Fibroblast of skin of left biceps (primary cell): ENCODE data around the gene DTNA.
"Not testable (repeated sequence)": the region's sequence is repeated elsewhere in the genome, so short reads cannot be mapped to it uniquely, and the experiment has no call there.

ENCODE experiments used
- DNase-seq, 2 experiments: peaks; one replicate each; pipeline ENCODE4 v3.0.0-alpha.2; 2013; ENCODE audit warnings: low read depth in 2 of 2

The DTNA gene

DNA sequence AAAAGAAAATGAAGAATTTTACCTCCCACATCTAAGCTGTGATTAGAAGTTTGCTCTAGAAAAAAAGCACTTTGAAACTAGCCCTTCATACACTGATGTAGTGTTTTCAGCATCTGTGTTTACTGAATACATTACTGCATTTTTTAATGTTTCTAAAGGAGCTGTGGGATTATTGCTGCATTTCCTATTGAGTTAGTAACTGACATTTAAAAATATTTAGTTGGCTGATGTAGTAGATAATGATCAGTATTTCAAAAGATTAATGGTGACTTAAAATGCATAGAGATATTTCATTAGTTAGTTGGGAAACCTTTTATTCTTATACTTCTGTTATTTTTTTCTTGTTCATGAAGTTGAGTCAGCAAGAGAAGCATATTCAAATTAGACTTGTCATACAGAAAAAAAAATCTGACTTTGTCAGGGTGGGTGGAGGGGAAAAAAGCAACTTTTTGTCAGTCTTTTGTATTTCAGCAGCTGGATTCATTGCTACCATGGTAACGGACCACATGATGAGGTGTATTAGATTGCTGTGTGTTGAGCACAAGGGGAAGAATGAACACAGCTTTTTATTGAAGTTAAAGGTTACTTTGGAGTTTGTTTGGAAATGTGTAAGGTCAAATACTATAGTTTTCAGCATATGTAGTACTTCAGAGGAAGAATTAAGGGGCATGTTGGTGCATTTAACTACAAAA lies at the start of gene DTNA:
DTNA (plus strand) TSS at position 549 of the 692 bp plus-strand sequence. CDS start 45,679 bp downstream, outside the sequence.
- DNase-seq = peak; percentile 93 to 95

DNA sequence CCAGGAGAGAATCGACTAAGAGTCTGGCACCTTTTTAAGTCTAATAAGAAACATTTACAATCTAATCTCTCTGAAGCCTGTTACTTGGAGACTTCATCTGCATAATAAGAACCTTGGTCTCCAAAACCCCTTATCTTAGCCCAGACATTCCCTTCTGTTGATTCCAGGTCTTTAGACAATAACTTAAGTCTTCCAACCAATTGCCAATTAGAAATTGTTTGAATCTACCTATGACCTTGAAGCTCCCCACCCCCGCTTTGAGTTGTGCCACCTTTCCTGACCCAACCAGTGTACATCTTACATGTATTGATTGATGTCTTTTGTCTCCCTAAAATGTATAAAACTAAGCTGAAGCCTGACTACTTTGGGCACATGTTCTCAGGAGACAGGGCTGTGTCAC lies 49.5 kb upstream of the DTNA start:
- DNase-seq = no peak

DNA sequence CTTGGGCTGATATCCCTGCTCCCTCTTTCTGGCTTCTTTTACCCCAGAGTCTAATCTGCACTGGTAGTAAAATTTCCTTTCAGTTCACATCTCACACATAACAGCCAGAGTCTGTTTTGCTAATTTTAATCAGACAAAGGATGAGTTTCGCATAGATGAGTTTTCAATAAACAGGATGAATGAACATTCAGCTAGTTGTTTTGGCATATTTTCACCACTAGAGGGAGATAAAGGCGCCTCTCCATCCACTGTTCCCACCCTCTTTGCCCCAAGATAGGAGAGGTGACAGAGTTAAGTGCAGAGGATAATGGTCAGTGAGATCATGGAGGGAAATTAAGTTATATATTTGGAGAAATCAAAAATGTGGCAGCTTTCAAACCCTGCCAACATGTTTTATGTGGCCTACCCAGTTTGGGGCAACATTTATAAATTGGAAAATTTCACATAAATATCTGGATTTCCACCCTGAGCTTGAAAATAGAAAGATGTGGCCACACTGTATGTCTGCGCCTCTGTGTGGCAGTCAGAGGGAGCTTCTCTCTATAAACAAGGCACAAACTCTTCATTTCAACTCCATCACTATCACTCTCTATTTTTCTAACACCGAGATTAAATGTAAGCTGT lies 48.5 kb upstream of the DTNA start:
- no peak for DNase-seq

DNA sequence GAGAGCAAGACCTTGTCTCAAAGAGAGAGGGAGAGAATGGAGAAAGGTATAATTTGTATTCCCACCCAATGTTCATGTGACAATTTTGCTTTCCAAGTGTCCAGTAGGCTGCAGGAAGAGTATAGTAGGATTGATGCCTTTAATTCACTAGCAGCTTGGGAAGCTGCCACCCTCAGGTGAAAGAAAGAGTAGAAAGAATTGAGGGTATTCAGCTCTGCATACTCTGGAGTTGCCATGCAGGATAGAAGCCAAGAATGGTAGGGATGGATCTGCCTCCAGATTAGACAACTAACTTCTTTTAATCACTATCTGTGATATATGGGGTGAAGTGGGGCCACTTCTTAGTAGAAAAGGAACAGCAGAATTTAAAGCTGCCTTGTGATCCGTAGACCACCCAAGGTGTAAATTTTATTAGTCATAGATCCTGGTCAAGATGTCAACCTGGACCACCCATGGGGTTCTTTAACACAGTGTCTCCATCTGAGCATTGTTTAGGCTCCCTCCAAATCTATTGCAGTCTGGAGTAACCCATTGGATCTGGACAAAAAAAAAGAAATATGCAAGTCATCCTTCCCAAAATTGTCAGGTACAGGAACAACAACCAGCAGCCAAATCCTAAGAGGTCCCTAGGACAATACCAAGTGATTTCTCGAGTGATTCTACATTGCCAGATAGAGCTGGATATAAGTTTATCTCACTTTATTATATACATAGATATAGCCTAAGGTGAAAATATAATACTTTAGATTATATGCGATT lies 33.1 kb upstream of the DTNA start:
- no peak for DNase-seq

DNA sequence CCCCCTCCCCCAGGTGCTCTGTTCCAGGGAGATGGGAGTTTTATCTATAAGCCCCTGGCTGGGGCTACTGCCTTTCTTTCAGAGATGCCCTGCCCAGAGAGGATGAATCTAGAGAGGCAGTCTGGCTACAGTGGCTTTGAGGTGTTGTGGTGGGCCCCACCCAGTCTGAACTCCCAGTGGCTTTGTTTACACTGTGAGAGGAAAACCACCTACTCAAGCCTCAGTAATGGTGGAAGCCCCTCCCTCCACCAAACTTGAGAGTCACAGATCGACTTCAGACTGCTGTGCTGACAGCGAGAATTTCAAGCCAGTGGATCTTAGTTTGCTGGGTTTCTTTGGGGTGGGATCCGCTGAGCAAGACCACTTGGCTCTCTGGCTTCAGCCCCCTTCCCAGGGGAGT lies 20.3 kb upstream of the DTNA start:
- DNase-seq = not testable (repeated sequence)

DNA sequence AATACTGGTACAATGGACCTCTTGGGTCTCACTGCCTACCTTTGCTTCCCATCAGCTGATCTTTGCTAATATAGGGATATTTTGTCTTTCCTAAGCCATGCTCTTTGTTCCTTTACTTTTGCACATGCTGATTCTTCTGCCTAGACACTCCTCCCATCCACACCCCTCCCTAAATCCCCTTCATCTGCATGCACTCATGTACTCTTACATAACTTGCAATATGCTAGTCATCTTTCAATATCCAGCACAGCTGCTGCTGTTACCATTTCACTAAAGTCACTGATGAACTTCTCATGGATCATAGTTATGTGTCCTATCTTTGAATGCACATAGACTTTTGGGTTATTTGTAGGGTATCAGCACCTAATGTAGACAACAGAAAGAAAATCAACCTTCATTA lies 18.5 kb upstream of the DTNA start:
- no peak for DNase-seq

DNA sequence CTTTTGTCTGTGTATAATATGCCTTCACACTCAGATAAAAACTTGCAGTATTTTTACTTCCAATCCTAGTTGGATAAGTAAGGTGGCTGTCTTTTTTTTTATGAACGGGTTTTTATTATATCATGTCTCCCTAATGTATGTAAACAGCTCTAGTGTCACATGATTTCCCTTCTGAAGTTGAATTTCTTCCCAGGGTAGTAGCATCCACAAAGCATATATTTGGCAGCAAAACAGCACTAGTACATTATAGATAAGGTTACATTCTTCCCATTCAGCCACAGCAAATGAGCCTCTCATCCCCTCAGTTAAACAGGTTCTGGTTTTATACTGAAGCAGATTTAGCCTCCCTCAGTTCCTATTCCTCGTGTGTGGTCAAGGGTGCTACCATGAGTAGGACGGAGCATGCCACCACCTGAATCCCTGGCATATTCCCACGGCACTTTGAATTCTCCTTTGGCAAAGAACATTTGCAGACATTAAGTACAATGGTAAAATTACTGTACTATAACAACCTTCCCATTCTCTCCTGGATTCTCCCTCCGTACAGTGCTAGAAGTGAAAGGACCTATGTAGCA lies 15.4 kb upstream of the DTNA start:
- no peak for DNase-seq

DNA sequence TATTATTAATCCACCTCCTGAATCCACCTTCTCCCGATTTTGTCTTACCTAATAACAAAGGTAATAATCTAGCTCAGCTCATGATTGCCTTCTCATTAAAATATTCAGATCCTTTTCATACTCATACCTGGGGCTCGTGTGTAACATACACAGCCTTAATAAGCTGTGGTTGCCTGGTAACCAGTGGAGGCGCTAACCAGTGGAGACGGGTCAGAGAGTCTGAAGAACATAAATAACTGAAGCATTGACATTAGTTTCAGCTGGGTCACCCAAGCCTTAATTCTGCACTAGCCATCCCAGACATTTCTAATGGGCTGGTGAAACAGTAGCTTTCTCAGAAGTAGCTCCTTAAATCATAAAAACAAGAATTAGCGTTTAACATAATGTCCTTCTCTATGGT lies 14.8 kb upstream of the DTNA start:
- no peak for DNase-seq

DNA sequence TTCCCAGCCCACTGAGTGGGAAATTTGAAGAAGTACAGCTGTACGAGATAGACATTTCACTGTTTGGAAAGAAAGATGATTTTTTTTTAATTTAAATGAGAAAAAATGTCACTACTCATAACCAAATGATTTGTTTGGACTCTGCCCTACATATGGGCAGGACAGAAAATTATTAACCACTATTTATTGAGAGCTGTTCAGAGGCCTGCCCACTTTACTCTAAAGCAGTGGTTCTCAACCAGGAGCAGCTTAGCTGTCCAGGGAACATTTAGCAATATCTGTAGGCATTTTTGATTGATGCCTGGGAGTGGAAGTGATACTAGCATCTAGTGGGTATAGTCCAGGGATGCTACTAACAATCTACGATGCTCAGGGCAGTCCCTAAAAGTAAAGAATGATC lies 13.4 kb upstream of the DTNA start:
- DNase-seq = no peak

DNA sequence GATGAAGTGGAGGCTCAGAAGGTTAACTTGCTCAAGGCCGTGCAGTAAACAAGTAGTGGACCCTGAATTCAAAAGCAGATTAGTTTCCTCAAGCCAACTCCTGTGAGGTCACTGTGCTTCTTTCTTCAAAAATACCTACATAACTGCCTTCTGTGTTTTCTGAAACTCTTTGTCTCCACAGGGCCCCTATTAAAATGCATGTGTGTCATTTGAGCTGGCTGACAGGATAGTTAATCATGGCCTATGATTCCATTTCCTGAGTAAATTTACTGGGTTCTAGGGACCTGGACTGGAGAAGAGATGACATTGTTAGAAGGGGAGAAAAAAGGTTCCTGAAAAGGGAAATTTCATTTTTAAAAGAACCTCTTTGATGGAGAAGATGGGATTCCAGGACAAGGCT lies 12.9 kb upstream of the DTNA start:
- no peak for DNase-seq

DNA sequence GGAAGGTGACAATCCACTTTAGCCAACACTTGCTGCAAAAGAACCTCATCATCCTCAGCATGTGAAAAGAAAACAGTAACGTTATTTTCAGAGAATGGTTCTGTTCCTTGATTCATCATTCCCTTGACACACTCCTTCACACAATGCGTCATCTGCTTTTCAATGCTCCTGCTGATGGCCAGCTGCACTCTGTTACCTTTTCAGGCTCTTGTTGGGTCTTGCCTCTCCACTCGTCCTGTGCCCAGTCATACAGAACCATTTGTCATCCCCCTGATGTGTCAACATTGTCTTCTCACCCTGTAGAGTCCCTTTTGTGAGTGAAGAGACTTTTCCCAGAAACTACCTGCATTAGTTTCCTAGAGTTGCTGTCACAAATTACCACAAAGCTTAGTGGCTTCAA lies 12.2 kb upstream of the DTNA start:
- DNase-seq = no peak

DNA sequence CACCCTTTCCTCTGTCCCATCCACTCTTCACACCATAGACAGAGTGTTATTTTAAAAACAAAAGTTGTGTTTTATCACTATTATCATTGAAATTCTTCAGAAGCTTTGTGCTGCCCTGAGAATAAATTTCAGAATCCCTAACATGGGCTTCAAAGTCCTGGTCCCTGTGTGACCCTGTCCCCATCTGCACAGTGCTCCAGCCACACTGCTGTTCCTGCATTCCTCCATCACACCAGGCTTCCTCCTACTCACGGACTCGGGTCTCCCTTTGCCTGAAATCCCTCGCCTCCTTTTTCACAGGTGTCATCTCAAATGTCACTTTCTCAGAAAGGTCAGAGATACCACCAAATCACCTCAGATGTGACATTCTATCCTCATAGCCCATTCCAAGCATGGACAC lies 8.2 kb upstream of the DTNA start:
- DNase-seq = no peak

DNA sequence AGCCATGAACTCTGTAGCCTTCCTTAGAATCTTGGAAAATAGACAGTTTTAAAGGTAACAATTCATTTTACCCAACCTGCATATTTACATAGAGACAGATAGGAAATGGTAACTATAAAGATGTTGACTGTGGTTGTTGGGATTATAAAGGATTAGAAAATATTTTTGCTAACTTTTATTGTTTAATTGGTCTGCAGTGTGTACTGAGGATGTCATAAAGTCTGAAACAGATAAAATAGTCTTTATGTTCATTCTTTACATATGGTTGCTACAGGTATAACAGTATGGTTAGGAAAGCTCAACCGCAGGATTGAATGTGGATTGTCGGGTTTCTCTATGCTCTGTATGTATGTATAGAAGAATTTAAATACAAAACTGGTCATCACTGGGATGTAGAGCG lies 7.3 kb upstream of the DTNA start:
- no peak for DNase-seq

DNA sequence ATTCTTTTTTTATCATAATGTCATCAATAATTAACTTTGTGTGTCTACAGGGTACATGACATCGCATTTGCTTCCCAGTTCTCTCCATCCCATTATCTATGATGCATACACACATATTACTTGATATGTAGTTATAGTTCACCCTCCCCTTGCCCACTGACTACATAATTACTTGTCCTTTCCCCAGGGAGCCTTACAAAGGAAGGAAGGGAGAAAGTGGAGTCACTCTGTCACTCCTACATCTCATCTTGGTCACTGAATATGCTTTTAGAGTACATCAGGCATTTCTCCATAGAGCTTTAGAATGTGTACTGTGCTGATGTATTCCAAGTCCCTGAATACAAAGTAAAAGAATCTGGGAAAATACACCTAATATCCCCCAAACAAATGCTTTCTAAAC lies 6.0 kb upstream of the DTNA start:
- DNase-seq = no peak

DNA sequence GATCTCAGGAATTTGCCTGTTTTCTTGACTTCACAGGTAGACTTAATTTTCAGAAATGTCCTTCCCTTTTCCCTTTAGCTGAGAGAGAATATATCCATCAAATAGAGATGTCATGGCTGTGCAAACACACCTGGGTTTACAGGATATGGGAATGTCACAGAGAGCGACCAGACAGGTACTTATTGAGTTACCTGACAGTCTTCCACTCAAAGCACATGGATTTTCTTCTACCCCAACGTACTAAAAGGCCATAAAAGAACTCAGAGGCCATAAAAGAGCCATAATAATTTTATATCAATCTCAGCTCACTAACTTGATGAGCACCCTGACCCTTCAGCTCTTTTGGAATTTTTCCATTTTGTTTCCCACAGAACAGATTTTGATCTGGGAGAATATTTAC lies 5.3 kb upstream of the DTNA start:
- DNase-seq = no peak

DNA sequence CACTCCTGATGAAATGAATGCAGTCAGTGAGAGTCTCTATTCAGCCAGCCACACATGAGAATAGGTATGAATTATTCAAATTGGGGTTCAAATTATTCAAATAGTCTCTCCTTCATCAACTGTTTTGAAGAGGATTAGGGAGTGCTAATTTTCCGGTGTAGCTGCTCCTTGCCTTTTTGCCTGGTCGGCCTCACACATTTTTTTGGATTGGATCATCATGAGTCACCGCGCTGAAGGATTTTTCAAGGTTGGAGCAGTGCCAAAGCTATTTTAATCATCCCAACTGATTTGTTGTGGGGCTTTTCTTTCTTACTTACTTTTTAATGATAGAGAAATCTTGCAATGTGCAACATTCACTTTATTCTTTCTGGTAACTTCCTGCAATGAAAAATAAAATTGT lies 2.4 kb upstream of the DTNA start:
- peak; percentile 90 to 92 for DNase-seq

DNA sequence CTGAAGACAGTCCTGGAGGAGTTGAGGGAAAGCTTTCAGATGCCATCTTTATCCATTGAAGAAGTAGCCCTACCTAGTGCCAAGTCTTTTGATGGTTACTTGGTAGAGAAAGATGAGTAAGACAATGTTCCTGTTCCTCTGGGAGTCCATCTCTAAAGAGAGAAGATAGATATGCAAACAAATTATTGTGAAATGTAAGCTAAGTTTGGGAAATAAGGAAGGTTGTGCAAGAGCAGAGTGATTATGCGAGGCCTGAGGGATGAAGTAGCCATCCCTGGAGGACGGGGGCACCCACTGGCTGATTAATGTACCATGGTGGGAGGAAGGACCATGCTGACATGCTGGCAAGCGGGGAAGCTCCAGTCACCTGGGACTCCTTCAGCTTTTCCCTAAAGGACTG lies 994 bp upstream of the DTNA start:
- DNase-seq = peak; percentile 59 to 66

DNA sequence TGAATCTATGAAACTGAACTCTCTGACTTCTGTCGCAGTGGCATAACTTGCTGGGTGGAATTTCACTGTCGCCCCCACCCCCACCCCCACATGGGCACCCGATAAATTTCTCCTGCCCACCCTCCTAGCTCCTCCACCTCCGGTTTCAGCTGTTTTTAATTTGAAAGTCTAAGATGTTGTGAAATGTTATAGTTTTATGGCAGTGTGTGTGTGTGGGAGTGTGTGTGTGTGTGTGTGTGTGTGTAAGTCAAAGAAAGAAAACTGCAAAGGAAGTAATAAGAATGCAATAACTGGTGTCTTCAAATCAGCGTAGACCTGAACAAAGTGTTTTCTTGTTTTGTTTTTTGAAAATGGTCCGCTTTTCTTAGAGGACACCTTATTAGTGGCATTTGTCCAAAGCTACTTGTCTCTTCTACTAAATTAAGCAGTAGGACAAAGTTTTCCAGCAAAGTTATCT lies 388 bp downstream of the DTNA start:
- DNase-seq = peak; percentile 52 to 64

DNA sequence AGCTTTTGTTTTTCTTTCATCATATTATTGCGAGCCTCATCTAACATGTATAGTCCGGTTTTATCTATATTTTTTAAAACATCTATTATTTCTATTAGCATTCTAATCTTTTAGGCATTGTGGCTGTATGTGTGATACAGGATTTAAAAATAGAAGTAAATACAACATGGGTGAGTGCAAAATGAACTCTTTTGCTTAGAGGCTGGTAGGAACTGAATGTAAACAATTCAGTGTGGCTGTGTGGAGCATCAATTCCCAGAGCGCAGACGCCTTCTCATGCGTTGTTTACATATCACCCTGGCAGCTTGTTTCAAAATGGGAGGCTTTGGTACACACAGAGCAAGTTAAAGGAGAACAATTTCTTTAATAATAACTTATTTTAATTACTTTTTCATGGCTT lies 836 bp downstream of the DTNA start:
- no peak for DNase-seq

DNA sequence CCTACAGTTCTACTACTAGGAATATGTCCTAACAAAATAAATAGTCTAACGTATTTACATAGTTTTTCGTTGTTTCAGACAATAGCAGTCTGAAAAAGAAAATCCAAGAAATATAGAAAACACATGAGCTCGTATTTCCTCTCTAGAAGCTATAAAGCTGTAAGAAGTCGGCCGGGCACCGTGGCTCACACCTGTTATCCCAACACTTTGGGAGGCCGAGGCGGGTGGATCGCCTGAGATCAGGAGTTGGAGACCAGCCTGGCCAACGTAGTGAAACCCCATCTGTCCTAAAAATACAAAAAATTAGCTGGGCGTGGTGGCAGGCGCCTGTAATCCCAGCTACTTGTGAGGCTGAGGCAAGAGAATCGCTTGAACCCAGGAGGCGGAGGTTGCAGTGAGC lies 6.0 kb downstream of the DTNA start:
- DNase-seq = not testable (repeated sequence)

DNA sequence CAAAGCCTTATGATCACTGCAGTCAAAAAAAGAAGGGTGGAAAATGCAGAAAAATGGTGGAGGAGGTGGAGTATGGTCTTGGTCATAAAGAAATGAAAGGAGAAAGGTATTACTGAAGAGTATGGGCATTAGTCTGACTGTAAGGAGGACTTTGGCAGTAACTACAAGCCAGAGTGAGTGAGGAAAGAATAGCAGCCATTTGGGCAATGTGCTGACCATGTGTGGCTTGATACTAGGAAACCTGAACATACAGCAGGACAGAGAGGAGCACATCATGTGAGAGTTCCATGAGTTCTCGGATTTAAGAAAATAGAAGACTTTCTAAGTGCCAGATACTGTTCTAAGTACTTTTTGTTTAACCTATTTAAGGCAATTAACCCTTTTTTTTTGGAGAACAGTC lies 8.5 kb downstream of the DTNA start:
- no peak for DNase-seq

DNA sequence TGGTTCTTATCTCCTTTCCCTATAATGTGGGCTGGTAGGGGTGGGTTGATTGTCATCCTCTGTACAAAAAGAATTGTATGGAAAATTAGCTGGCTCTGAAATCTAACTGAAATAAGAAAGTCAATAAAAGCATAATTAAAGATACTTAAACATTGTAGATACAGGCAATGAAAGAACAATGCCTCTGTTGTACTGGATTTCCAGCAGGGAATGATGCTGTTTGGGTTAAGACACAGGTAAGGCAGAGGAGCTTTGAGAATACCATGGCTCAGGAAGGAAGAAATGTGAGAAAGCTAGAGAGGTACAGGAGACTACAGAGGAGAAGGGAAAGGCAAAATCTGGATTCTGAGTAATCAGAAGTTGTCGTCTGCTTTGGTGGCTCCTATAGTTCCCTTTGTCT lies 10.1 kb downstream of the DTNA start:
- DNase-seq = no peak

DNA sequence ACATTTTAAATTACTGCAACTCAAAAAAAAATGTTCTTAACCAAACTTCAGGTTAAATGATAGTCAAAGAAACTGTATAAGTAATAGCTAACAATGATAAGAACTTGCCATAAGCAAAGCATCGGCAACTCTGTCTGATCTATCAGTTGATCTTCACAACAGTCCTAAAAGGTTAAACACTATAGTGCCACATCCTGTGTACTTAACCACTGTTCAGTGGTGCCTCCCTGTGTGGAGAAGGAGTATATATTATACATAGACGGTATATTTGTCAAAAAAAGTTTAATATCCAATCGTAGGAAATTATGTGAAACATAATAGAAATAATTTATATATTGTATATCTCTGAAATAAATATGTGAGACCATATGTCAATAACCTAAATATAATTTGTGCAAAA lies 13.0 kb downstream of the DTNA start:
- DNase-seq = no peak
